GM19438 (cell line): Measurements from ENCODE around the gene CLIP1.
"Not testable (repeated sequence)": the region's sequence is repeated elsewhere in the genome, so short reads cannot be mapped to it uniquely, and the experiment has no call there.

ENCODE experiments used
- ATAC-seq: cut with Tn5 transposase; IDR thresholded peaks from one replicate; pipeline ENCODE4 v1.9.1; 2021; ENCODE audit warnings: low read depth; ENCODE audit not compliant: unreplicated experiment

The CLIP1 gene

GRCh38 chr12:122362755-122363154 lies 59.7 kb downstream of the CLIP1 start:
- ATAC-seq = no peak

GRCh38 chr12:122358403-122358802 lies 64.1 kb downstream of the CLIP1 start:
- not testable (repeated sequence) for ATAC-seq

GRCh38 chr12:122357536-122357935 lies 64.9 kb downstream of the CLIP1 start:
- ATAC-seq = not testable (repeated sequence)

GRCh38 chr12:122356991-122357390 lies 65.5 kb downstream of the CLIP1 start:
- ATAC-seq = not testable (repeated sequence)

- no peak for ATAC-seq
Observed at GRCh38 chr12:122356192-122356635, 66.3 kb downstream of the CLIP1 start.

- no peak for ATAC-seq
Observed at GRCh38 chr12:122355706-122356105, 66.8 kb downstream of the CLIP1 start.

GRCh38 chr12:122354958-122355641 lies 67.4 kb downstream of the CLIP1 start:
- ATAC-seq = no peak

GRCh38 chr12:122352394-122352793 lies 70.1 kb downstream of the CLIP1 start:
- no peak for ATAC-seq

- no peak for ATAC-seq
Observed at GRCh38 chr12:122350141-122350848, 72.2 kb downstream of the CLIP1 start.

GRCh38 chr12:122349078-122349477 lies 73.4 kb downstream of the CLIP1 start:
- no peak for ATAC-seq

- no peak for ATAC-seq
Observed at GRCh38 chr12:122348505-122348904, 74.0 kb downstream of the CLIP1 start.

- no peak for ATAC-seq
Observed at GRCh38 chr12:122346054-122346453, 76.4 kb downstream of the CLIP1 start.

GRCh38 chr12:122345042-122345441 lies 77.4 kb downstream of the CLIP1 start:
- no peak for ATAC-seq

GRCh38 chr12:122336015-122336946 lies 86.2 kb downstream of the CLIP1 start:
- no peak for ATAC-seq

- no peak for ATAC-seq
Observed at GRCh38 chr12:122333142-122334087, 89.1 kb downstream of the CLIP1 start.

- no peak for ATAC-seq
Observed at GRCh38 chr12:122327494-122328385, 94.7 kb downstream of the CLIP1 start.

GRCh38 chr12:122327014-122327413 lies 95.5 kb downstream of the CLIP1 start:
- ATAC-seq = no peak

GRCh38 chr12:122326586-122326985 lies 95.9 kb downstream of the CLIP1 start:
- no peak for ATAC-seq
